ENCODE results near the gene TXN. TPM values are rescaled to one million over a fixed set of nuclear protein-coding genes. Genes with fewer than 3 reads are reported as not detected.

Gene TXN
- total RNA-seq, 4 donors from 2014 or later = 85.5 to 274 (median 123) TPM

GRCh38 chr9:110257097-110257841 is 962 bp upstream of the TXN start:
- TF ChIP-seq CTCF (IDR thresholded peaks at IDR 0.05; ENCODE audit: low read depth) = no peak

- TF ChIP-seq CTCF (IDR thresholded peaks at IDR 0.05; ENCODE audit: low read depth) = no peak
Observed at GRCh38 chr9:110255463-110256379, 586 bp downstream of the TXN start.

GRCh38 chr9:110255034-110255462 is 1.3 kb downstream of the TXN start:
- TF ChIP-seq CTCF (IDR thresholded peaks at IDR 0.05; ENCODE audit: low read depth) = no peak

GRCh38 chr9:110254500-110254899 is 1.8 kb downstream of the TXN start:
- no peak for TF ChIP-seq CTCF (IDR thresholded peaks at IDR 0.05; ENCODE audit: low read depth)

- no peak for TF ChIP-seq CTCF (IDR thresholded peaks at IDR 0.05; ENCODE audit: low read depth)
Observed at GRCh38 chr9:110252509-110253139, 3.7 kb downstream of the TXN start.

GRCh38 chr9:110251212-110251611 is 5.1 kb downstream of the TXN start:
- no peak for TF ChIP-seq CTCF (IDR thresholded peaks at IDR 0.05; ENCODE audit: low read depth)

GRCh38 chr9:110249603-110250002 is 6.7 kb downstream of the TXN start:
- TF ChIP-seq CTCF (IDR thresholded peaks at IDR 0.05; ENCODE audit: low read depth) = no peak
